NT2/D1 (cell line): ENCODE data around the gene RASAL2.

Experiments used
- DNase-seq: peaks from one replicate; pipeline ENCODE4 v3.0.0-alpha.2; 2011; ENCODE audit warnings: low read depth, low spot score
- H3K27me3 ChIP-seq: 2 replicates; pipeline ENCODE4 v1.6.0; 2011; ENCODE audit warnings: mild to moderate bottlenecking; ENCODE audit not compliant: insufficient read length, insufficient read depth
- H3K36me3 ChIP-seq: 2 replicates; pipeline ENCODE4 v1.6.1; 2011; ENCODE audit warnings: mild to moderate bottlenecking, low read length, mixed read lengths; ENCODE audit not compliant: insufficient read depth, insufficient read length
- H3K4me1 ChIP-seq: 2 replicates; pipeline ENCODE4 v1.5.1; 2011; ENCODE audit not compliant: insufficient read depth, insufficient read length
- H3K4me3 ChIP-seq: 2 replicates; pipeline ENCODE4 v1.5.1; 2011; ENCODE audit warnings: low read depth; ENCODE audit not compliant: insufficient read length
- H3K9ac ChIP-seq: 2 replicates; pipeline ENCODE4 v1.6.0; 2011; ENCODE audit warnings: low read depth; ENCODE audit not compliant: insufficient read length
- H3K9me3 ChIP-seq: 2 replicates; pipeline ENCODE4 v1.5.1; 2011; ENCODE audit warnings: mild to moderate bottlenecking, low read length; ENCODE audit not compliant: insufficient read depth
- SUZ12 ChIP-seq: IDR thresholded peaks from 2 replicates; pipeline ENCODE4 v1.6.1; 2011; ENCODE audit not compliant: insufficient read length, insufficient read depth; ENCODE audit errors: extremely low read depth
- YY1 ChIP-seq: IDR thresholded peaks from 2 replicates; pipeline ENCODE4 v1.6.1; 2011; ENCODE audit not compliant: insufficient read length, insufficient read depth
- ZNF274 ChIP-seq: IDR thresholded peaks from 2 replicates; pipeline ENCODE4 v1.6.1; 2011; ENCODE audit warnings: mild to moderate bottlenecking, low read depth, low read length

The RASAL2 gene

DNA sequence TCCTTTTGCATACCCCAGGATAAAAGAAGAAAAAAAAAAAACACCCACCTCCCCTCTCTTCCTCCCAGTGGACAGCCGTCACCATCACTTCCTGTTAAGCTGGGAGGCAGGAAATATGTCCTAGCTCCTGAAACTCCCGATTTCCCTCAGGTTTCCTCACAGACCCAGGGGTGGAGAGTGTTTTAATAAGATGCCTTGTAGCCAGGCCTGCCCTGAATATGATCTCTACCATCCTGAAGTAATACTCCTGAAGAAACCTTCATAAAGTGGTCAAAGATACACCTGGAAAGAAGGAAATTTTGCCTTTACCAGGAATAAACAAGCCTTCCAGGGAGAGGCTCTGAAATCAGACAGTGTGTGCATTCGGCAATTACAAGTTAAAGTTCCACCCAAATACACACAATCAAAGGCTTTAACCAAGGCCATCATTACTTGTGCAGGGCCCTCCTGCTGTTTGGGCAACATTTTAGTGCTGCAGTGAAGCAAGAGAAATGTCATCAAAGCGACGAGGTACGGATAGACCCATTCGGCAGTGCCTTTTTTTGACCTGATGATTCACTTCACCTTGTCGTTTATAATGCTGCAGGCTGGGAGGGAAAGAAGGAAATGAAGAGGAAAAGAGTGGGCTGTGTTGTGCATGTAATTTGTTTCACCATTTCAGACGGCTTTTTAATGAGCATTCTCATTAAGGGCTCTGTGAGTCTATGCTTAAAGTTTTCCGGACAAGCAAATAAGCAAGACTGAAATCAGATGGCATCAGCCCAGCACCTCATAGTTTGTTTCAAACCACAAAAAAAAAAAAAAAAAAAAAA lies 41.0 kb upstream of the RASAL2 start:
- DNase-seq, result no peak
- no peak overlapping the region for H3K4me3 ChIP-seq
- H3K4me1 ChIP-seq, result no peaks in the 10 kb centered on the region

DNA sequence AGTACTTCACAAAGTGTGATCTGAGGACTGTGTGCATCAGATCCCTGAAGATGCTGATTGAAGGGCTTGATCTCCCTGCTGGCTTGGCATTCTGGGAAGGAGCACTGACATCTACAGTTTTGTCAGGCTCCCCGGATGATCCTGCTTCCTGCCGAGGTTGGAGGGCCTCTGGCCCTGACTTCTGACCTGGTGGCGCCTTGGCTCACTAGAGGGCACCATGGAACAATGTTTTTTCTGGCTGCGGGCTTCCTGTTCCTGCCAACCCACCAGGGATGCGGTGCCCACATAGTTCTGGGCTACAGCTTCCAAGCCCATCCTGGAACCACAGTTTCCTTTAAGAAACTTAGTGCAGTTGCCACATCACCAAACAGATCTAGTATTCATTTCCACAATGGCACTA lies 38.8 kb upstream of the RASAL2 start:
- Histone ChIP-seq H3K9me3 (no peaks in the 10 kb centered on the region), H3K9ac (no peak overlapping the region), H3K4me1 (peaks cover under 1% of the 10 kb centered on the region), H3K36me3 (no peaks in the 10 kb centered on the region), H3K4me3 (no peak overlapping the region), H3K27me3 (no peaks in the 10 kb centered on the region)
- no peak for DNase-seq
- TF ChIP-seq ZNF274 (no peak), YY1 (no peak), SUZ12 (no peak)

More for the DNA sequence above, 41.0 kb upstream of the RASAL2 start:
- no peaks in the 10 kb centered on the region for H3K27me3 ChIP-seq
- no peaks in the 10 kb centered on the region for H3K9me3 ChIP-seq
- H3K9ac ChIP-seq, result no peak overlapping the region
- TF ChIP-seq YY1 (no peak), SUZ12 (no peak), ZNF274 (no peak)
- no peaks in the 10 kb centered on the region for H3K36me3 ChIP-seq

GRCh38 chr1:178055779-178056471 lies 38.0 kb upstream of the RASAL2 start:
- no peak for DNase-seq
- no peaks in the 10 kb centered on the region for H3K36me3 ChIP-seq
- no peak overlapping the region for H3K9ac ChIP-seq
- H3K9me3 ChIP-seq, result no peaks in the 10 kb centered on the region
- H3K4me3 ChIP-seq, result no peak overlapping the region
- no peak for TF ChIP-seq ZNF274
- no peak for TF ChIP-seq SUZ12
- no peak for TF ChIP-seq YY1
- H3K4me1 ChIP-seq, result peaks cover 8% of the 10 kb centered on the region
- H3K27me3 ChIP-seq, result no peaks in the 10 kb centered on the region

GRCh38 chr1:178057141-178057765 lies 36.7 kb upstream of the RASAL2 start:
- H3K9ac ChIP-seq, result no peak overlapping the region
- H3K27me3 ChIP-seq, result no peaks in the 10 kb centered on the region
- H3K9me3 ChIP-seq, result no peaks in the 10 kb centered on the region
- H3K36me3 ChIP-seq, result no peaks in the 10 kb centered on the region
- no peak for TF ChIP-seq ZNF274
- TF ChIP-seq YY1, result no peak
- TF ChIP-seq SUZ12, result no peak
- DNase-seq, result no peak
- H3K4me3 ChIP-seq, result no peak overlapping the region
- H3K4me1 ChIP-seq, result peaks cover 8% of the 10 kb centered on the region

- DNase-seq, result peak; percentile 28
- no peak for TF ChIP-seq YY1
- TF ChIP-seq ZNF274, result no peak
- no peak for TF ChIP-seq SUZ12
Observed at GRCh38 chr1:178057912-178058534, 35.9 kb upstream of the RASAL2 start.

GRCh38 chr1:178060789-178061556 lies 32.9 kb upstream of the RASAL2 start:
- DNase-seq, result peak; percentile 92
- H3K27me3 ChIP-seq, result no peaks in the 10 kb centered on the region
- peaks cover 8% of the 10 kb centered on the region for H3K4me1 ChIP-seq
- TF ChIP-seq YY1, result peak; percentile 33
- TF ChIP-seq SUZ12, result no peak
- no peak for TF ChIP-seq ZNF274
- no peak overlapping the region for H3K4me3 ChIP-seq
- peak overlapping the region; percentile 21 for H3K9ac ChIP-seq
- no peaks in the 10 kb centered on the region for H3K36me3 ChIP-seq
- no peaks in the 10 kb centered on the region for H3K9me3 ChIP-seq

More at GRCh38 chr1:178057912-178058534, 35.9 kb upstream of the RASAL2 start:
- Histone ChIP-seq H3K4me1 (peaks cover 8% of the 10 kb centered on the region), H3K27me3 (no peaks in the 10 kb centered on the region), H3K36me3 (no peaks in the 10 kb centered on the region), H3K9me3 (no peaks in the 10 kb centered on the region), H3K4me3 (no peak overlapping the region), H3K9ac (no peak overlapping the region)
